ENCODE data around the gene ODAD4. TPM values are rescaled to one million over a fixed set of nuclear protein-coding genes. Genes with fewer than 3 reads are reported as not detected.

The ODAD4 gene
- total and polyA plus RNA-seq, 5 donors from 2014 or later: 0.14 to 0.28 (median 0.15) TPM; not detected in 2

Other genes starting within 250 kb of the ODAD4 start
- gene EIF1, start 241.7 kb upstream of the ODAD4 start, total RNA-seq: 2,625 TPM
- 1,000 to 10,000 TPM; 1,357 to 1,617 (median 1,453) TPM for gene EIF1, start 241.7 kb upstream of the ODAD4 start, polyA plus RNA-seq
- not detected for gene GAST, start 218.3 kb upstream of the ODAD4 start, total RNA-seq
- gene GAST, start 218.3 kb upstream of the ODAD4 start, polyA plus RNA-seq: not detected
- gene HAP1, start 196.0 kb upstream of the ODAD4 start, total RNA-seq: 2.1 TPM
- gene HAP1, start 196.0 kb upstream of the ODAD4 start, polyA plus RNA-seq: under 1 TPM; 0.35 to 0.62 (median 0.49) TPM
- 1.3 TPM for gene JUP, start 143.9 kb upstream of the ODAD4 start, total RNA-seq
- under 1 TPM in 2 of 4 donors, not detected in 2; 0.32 to 0.33 TPM for gene JUP, start 143.9 kb upstream of the ODAD4 start, polyA plus RNA-seq
- gene P3H4, start 118.7 kb upstream of the ODAD4 start, total RNA-seq: 1.7 TPM
- gene P3H4, start 118.7 kb upstream of the ODAD4 start, polyA plus RNA-seq: 1 to 10 TPM in 3 of 4 donors, under 1 TPM in 1; 0.59 to 2.9 (median 2.5) TPM
- gene FKBP10, start 117.6 kb upstream of the ODAD4 start, total RNA-seq: not detected
- under 1 TPM in 1 of 4 donors, not detected in 3; 0.25 TPM for gene FKBP10, start 117.6 kb upstream of the ODAD4 start, polyA plus RNA-seq
- gene NT5C3B, start 94.4 kb upstream of the ODAD4 start, total RNA-seq: 17.9 TPM
- gene NT5C3B, start 94.4 kb upstream of the ODAD4 start, polyA plus RNA-seq: 10 to 100 TPM; 15.5 to 37.7 (median 18.1) TPM
- not detected for gene KLHL10, start 92.8 kb upstream of the ODAD4 start, total RNA-seq
- under 1 TPM in 3 of 4 donors, not detected in 1; 0.19 to 0.25 (median 0.21) TPM for gene KLHL10, start 92.8 kb upstream of the ODAD4 start, polyA plus RNA-seq
- 21.7 TPM for gene KLHL11, start 65.2 kb upstream of the ODAD4 start, total RNA-seq
- 10 to 100 TPM in 1 of 4 donors, 1 to 10 TPM in 3; 5.4 to 11.5 (median 6.7) TPM for gene KLHL11, start 65.2 kb upstream of the ODAD4 start, polyA plus RNA-seq
- gene ACLY, start 11.7 kb upstream of the ODAD4 start, total RNA-seq: 76.3 TPM
- 10 to 100 TPM; 50.3 to 56.8 (median 55.6) TPM for gene ACLY, start 11.7 kb upstream of the ODAD4 start, polyA plus RNA-seq
- gene CNP, start 36.2 kb downstream of the ODAD4 start, total RNA-seq: 27.7 TPM
- gene CNP, start 36.2 kb downstream of the ODAD4 start, polyA plus RNA-seq: 10 to 100 TPM; 26.9 to 44.3 (median 34.1) TPM
- gene DNAJC7, start 86.8 kb downstream of the ODAD4 start, total RNA-seq: 149 TPM
- 10 to 100 TPM; 53.3 to 80.7 (median 67.2) TPM for gene DNAJC7, start 86.8 kb downstream of the ODAD4 start, polyA plus RNA-seq
- 14.6 TPM for gene NKIRAS2, start 89.5 kb downstream of the ODAD4 start, total RNA-seq
- gene NKIRAS2, start 89.5 kb downstream of the ODAD4 start, polyA plus RNA-seq: 10 to 100 TPM; 21.8 to 25.8 (median 23.0) TPM
- gene C17orf113, start 120.0 kb downstream of the ODAD4 start, total RNA-seq: 0.27 TPM
- under 1 TPM; 0.09 to 0.46 (median 0.38) TPM for gene C17orf113, start 120.0 kb downstream of the ODAD4 start, polyA plus RNA-seq
- not detected for gene ZNF385C, start 167.9 kb downstream of the ODAD4 start, total RNA-seq
- gene ZNF385C, start 167.9 kb downstream of the ODAD4 start, polyA plus RNA-seq: under 1 TPM in 1 of 4 donors, not detected in 3; 0.21 TPM
- gene DHX58, start 182.1 kb downstream of the ODAD4 start, total RNA-seq: 24.4 TPM
- gene DHX58, start 182.1 kb downstream of the ODAD4 start, polyA plus RNA-seq: 10 to 100 TPM in 3 of 4 donors, 1 to 10 TPM in 1; 7.2 to 20.9 (median 14.5) TPM
- gene KAT2A, start 190.8 kb downstream of the ODAD4 start, total RNA-seq: 26.5 TPM
- gene KAT2A, start 190.8 kb downstream of the ODAD4 start, polyA plus RNA-seq: 1 to 10 TPM; 2.5 to 5.7 (median 4.4) TPM
- not detected for gene HSPB9, start 192.2 kb downstream of the ODAD4 start, total RNA-seq
- under 1 TPM in 2 of 4 donors, not detected in 2; 0.08 to 0.28 TPM for gene HSPB9, start 192.2 kb downstream of the ODAD4 start, polyA plus RNA-seq
- 93.7 TPM for gene RAB5C, start 224.4 kb downstream of the ODAD4 start, total RNA-seq
- gene RAB5C, start 224.4 kb downstream of the ODAD4 start, polyA plus RNA-seq: 10 to 100 TPM; 56.0 to 98.5 (median 69.9) TPM